HG02763 (cell line): ENCODE results near the gene CREBZF.
"Not testable (repeated sequence)": the region's sequence is repeated elsewhere in the genome, so short reads cannot be mapped to it uniquely, and the experiment has no call there.

Source experiments
- ATAC-seq: cut with Tn5 transposase; IDR thresholded peaks from one replicate; pipeline ENCODE4 v1.9.1; 2021; ENCODE audit warnings: mild to moderate bottlenecking, moderate library complexity; ENCODE audit not compliant: unreplicated experiment

Gene CREBZF

DNA sequence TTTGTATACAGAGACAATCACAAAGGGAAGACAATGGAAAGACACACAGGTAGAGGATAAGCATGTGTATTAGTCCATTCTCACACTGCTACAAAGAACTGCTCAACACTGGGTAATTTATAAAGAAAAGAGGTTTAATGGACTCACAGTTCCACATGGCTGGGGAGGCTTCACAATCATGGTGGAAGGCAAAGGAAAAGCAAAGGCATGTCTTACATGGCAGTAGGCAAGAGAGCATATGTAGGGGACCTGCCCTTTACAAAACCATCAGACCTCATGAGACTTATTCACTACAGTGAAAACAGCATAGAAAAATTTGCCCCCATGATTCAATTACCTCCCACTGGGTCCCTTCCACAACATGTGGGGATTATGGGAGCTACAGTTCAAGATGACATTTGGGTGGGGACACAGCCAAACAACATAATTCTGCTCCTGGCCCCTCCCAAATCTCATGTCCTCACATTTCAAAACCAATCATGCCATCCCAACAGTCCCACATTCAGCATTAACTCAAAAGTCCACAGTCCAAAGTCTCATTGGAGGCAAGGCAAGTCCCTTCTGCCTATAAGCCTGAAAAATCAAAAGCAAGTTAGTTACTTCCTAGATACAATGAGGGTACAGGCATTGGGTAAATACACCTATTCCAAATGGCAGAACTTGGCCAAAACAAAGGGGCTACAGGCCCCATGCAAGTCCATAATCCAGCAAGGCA, 6.2 kb upstream of the CREBZF start:
- ATAC-seq = not testable (repeated sequence)

DNA sequence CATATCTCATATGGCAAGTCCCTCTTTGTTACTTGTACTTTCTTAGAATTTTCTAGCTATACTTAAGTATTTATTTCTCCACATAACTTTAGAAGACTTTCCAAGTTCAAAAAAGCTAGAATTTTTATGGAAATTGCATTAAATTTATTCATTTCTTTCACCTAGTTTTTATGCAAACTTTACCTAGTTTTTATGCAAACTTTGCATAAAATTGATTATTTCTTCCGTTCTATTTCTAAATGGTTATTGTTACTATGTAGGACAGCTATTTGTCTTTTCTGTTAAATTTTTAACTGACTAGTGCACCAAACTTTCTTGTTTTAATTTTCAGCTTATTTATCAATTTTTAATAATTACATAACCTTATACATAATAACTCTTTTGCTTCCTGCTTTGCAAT, 3.2 kb upstream of the CREBZF start:
- no peak for ATAC-seq

DNA sequence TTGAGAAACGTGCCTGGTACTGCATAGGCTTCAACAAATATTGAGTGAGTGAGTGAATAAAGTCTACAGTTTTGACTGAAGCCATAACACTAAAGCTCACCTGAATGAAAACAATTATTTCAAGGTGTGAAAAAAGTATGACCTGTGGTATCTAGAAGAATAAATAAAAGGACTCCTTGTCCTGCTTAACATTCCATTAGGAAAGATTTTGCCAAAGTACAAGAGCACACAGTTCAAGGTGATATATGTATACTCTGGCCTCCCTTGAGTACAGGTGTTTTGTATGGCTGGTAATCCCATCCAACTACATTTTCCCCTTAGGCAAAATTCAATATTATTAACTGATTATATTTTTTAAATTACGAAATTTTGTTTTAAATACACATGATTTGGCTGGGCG, 1.8 kb upstream of the CREBZF start:
- no peak for ATAC-seq

DNA sequence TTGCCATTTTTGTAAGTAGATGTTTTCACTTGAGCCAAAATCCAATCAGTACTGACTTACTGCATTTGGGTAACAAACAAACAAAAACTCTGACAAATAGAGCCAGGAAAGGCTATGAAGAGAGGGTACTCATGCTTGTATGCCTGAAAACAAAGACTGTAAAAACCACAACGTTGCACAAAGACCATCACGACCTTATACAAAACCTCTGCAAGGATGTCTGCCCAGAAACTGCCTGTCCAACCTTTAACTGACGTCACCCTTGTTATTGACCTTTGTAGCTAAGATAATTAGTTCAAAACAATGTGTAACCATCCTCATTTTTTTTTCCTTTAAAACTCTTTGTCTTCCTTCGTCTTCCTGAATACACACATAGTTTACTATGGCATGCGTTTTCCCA, 804 bp upstream of the CREBZF start:
- ATAC-seq = no peak

DNA sequence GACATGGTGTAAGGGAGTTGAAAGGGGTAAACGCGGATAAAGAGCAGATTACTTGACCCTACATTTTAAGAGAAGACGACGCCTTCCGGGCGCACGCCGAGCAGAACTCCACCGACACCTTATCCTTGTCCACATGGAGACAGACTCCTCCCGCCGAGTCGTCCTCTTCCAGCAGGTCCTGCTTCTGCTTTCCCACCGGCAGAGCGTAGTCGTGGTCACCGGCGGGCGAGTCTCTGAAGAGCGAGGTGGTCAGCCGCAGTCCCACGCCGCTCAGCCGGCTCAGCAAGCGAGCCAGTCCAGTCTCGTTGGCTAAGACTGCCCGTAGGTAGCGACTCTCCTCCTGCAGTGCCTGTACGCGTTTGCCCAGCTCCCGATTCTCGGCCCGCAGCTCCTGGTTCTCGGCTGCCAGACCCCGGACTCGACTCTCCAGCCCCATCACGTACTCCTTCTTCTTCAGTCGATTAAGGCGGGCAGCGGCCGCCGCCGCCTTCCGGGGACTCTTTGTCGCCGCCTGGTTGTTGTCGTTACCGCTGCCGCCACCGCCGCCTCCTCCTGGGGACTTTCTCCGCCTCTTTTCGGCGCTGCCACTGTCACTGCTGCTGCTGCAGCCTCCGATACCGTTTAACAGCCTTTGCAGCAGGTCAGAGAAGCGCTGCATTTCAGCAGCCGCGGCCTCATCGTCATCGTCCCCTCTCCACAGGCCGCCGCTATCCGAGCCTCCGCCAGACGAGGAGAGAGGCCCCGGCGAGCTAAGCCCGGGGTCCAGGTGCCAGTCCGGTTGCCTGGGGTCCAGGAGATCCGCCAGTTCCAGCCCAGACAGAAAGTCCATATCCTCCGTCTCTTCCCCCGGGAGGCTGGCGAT, 945 bp downstream of the CREBZF start:
- ATAC-seq = peak; percentile 68

DNA sequence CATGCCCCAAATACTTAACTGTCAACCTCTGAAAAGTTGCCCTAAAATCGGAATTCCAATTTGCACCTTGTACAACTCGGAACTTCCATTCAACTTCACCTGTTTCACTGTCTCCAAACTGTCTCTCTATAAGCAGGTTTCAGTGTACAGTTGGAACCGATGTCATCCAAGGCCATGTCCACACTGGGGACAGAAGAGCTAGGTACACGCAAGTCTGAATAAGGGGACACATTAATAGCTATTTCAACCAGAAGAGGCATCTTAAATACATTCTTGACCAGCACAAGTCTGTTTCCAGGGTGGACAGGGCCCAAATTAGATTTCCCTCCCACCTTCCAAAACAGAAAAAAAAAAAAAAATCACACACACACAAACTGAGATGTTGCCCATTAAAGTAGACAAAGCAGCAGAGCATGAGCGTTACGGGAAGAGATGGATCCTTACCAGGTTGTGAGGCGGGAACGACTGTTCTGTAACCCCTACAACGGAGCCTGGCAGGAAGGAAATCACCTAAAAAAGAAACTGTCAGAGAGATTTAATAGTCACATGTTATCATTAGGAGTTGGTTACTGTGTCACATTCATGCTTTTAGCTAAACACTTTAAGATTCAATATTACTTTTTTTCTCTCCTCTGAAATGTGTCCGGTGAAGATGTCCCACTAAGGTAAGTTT, 1.7 kb downstream of the CREBZF start:
- ATAC-seq = no peak

DNA sequence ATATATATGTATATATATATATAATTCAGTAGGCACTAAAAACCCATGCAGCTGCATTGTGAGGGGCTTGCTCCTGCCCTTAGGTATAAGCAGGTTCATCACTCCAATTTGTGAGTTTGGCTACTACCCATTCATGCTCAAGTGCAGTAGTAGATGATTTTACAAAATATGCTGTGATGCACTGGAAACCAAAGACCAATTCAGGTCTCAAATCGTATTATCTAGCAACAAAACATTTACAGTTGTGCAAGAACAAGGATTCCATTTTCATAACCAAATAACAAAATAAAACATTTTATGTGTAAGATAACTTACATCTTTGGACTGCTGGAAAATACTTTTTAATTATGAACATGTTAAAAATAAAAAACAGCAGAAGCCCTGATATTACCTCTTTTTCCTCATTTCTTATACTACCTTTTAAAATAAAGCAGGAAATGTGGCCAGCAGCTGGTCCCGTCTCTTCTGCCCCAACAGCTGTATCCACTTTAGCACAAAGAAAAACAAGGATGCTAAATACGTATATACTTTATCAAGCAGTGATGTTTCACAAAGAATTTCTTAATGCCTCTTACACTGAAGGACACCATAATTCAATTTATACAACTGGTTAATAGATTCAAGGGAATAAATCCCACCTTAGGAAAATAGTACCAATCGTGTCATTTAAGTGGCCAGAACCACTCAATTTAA, 2.8 kb downstream of the CREBZF start:
- no peak for ATAC-seq

DNA sequence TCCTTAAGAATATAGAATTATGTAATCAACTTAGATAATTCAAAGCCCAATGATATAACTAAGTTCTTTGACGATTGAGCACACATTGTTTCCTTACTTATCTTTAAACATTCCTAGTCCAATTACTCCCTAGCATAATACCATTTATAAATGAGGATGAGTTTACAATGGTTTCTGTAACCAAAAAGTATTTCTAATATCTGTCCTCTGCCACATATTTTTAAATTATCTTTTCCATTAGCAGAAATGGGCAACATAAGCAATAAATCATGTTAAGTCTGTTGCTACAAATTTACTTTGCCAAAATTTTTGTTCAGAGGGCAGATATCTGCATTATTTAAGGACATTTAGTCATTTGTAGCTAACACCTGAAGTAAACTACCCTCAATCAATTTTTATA, 6.7 kb downstream of the CREBZF start:
- ATAC-seq = no peak

DNA sequence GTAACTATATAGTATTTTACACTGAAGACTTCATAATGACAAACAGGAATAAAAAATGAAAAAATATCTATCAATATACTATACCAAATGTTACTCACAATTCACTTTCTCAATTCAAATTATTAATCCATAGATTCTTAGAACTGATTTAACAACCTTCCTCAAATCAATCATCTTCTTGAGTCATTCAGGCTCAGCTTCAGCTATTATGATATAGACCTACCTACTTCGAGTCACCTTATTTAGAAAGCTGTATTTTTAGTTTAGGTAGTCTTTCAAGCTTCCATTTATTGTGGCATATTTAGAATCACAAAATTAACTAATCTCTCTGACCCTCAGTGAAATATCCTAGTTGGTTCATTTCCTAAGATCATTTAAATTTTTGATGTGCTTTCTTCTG, 8.2 kb downstream of the CREBZF start:
- no peak for ATAC-seq

DNA sequence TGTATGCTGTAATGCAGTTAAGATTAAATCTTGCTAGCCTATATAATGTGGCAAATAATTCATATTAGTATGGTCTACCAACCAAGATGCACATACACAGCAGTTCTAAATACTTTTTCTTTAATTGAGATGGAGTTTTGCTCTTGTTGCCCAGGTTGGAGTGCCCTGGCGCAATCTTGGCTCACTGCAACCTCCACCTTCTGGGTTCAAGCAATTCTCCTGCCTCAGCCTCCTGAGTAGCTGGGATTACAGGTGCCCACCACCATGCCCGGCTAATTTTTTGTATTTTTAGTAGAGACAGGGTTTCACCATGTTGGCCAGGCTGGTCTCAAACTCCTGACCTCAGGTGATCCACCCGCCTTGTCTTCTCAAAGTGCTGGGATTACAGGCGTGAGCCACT, 10.6 kb downstream of the CREBZF start:
- not testable (repeated sequence) for ATAC-seq

DNA sequence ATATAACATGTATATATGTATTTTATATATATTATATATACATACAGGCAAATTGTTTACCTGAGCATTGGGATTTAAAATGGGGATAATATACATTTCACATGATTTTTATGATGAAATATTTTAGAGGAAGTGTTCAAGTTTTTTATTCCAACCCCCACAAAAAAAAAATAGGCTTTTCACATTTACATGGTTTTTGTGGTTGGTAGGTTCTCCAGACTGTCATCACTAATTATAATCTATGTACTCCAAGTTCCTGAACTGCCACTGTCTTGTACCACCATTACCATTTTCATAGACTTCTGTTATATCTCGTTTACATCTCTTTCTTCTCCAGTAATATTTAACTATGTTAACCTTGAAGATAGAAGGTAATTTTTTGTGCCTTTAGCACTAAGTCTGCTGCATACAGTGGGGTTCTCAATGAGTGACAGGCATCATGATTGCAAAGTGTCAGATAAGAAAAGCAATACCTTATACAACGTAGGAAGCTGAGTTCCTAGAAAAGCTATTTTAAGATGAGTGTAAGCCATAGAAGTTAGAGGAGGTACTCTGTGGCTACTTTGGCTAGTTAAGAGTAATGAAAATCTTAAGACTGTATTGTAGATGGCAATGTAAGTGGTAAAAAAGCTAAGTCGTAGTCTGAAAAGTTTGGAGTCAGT, 12.0 kb downstream of the CREBZF start:
- ATAC-seq = no peak

DNA sequence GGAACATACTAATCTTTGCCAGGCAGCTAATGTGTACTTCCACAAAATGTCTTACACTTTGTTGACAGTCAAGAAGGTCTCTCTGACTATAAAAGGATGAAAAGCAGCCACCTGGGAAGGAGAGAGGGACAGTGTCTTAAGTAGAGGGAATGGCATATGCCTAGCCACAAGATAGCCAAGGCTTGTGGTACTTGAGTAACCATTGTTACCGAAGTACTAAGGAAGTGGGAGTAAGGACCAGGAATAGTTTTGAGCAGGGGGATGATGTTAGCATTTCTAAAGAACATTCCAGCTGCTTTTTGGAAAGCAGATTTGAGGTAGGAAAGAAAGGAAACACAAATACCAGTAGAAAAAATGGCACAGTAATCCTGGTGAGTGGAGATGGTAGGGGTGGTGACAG, 13.8 kb downstream of the CREBZF start:
- ATAC-seq = no peak

DNA sequence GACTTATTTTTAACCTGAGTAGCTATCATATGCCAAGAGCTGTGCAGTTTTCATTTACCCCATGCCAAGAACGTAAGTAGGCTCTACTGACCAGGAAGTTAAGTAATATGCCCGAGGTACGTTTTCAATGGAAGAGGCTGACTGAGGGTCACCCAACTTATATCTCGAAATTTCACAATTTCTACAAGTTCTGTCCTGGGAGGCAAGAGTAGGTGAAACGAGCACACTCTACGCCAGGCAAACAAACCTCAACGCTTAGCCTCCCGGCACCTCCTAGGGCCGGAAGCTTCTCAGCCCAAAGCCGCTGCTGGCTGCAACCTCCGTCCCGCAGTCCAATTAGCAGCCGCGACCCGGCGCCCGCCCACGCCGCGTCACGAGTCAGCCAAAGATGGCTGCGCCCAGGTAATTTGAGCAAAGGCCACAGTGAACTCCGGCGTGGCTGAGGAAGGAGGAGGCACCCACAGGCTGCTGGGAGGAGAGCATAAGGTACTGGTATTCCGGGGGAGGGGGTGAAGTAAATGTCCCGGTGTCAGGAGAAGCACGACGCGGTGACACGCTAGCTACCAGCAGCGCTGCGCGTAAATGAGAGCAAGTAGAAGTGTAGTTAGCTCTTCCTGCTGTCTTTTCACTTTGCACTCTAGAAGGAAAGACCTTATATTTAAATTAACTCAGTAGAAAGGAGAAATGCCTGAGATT, 17.2 kb downstream of the CREBZF start, which contains the start of gene TMEM126A:
TMEM126A (plus strand) TSS at position 364 of the 696 bp plus-strand sequence. CDS start 2,289 bp downstream, outside the sequence.
- ATAC-seq = peak; percentile 99

DNA sequence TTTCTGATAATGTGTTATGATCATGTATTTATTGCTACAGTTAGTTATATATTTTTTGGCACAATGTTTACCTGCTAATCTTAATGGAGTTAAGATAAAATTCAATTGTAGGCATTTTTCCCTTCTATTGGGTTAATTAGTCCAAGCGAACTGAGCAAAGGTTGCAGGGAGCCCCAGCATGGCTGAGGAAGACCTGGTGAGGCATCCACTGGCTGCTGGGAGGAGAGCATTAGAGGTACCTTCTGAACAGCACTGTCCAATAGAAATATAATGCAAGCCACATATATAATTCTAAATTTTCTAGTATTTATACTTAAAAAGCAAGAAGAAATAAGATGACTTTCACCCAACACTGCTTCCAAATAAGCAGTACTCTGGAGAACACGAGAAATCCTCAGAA, 17.9 kb downstream of the CREBZF start:
- ATAC-seq = no peak

DNA sequence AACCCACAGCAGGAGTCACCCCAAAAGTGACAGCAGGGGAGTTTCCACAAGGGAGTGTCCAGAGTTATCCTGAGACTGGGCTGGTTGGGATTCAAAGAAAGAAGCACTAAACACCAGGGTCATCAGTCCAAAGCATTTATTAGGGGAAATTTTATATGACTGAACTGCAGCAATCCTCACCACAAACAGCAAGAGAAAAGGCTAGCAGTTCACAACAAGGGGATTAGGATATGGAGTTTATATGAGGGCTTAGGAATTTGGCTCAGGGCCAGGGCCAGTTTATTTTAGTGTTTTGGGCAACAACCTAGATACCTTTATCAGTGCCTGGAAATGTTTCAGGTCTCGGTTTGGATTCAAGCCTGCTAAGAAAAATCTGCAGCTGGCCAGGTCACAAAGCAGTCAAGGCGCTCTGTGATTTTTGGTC, 21.7 kb downstream of the CREBZF start:
- ATAC-seq = no peak

DNA sequence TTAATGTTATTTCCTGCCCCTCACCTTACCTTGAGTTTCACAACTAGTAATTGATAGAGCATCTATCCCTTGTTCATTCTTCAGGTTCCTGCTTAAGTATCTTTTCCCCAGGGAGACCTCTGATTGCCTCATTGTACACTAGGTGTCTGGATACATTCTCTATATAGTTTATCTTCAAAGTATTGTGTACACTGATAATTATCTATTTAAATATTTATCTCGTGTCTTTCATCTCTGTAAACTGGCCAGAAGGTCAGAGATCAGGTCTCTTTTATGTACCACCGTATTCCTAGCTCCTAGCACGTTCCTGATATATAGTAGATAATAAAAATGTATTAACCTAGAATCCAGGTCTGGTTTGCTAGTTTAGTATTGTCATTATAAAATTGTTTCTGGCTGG, 30.2 kb downstream of the CREBZF start:
- ATAC-seq = no peak

DNA sequence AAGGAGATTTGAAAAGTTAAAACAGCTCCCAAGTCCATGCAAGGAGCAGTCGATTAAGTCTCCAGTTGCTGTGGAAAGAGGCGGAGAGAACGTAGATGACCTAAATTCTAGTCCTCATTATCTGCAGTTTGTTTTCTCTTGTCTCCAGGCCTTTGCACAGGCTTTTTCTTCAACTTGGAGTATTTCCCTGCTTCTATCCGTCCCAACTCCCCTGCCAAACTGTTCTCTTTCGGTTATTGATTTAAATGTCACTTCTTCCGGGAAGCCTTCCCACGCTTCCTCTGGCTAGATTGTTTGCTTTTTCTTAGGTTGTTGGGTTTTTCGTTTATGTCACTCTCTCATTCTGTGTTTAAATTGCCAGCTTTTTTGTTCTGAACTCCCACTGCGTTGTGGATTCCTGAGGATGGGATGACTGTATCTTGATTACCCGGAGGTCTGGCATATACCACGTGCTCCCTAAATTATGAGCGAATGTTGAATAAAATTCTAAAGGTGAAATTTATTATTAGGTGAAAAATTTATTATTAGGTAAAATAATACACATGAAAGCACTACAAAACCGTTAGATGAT, 36.1 kb downstream of the CREBZF start:
- peak; percentile 9 for ATAC-seq

DNA sequence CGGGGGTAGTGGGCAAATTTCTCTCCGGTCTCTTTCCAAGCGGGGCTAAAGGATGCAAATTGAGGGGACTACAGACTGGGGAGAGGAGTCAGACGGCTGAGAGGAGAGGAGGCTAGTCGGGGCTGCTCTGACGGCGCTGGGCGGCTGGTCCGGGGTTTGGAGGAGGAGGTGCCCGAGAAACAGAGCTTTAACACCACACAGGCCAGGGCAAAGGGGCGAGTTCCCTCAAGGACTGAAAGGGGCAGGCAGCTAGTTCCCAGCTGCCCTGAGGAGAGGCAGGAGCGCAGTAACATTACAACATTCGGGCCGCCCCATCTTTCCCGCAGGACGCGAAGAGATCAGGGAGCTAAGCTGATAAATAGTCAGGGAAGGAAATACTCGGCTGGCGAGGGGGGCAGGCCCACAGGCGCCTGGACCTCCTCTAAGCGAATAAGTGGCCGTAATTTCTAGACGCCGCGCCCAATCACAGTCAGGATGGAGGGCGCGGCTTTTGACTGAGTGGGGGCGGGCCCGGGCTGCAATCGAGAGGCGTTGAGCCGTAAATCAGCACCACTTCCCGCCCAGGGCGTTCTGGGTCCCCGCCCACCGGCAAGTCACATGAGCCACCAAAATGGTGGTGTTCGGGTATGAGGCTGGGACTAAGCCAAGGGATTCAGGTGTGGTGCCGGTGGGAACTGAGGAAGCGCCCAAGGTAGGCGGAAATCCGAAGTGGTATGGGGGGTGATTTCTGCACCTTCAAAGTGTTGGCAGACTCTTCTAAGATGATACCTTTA, 36.7 kb downstream of the CREBZF start, which contains the start of gene TMEM126B:
TMEM126B (plus strand) TSS at position 596 of the 773 bp plus-strand sequence; CDS start at position 611, 15 bp downstream.
- ATAC-seq = peak; percentile 99
